ENCODE results near the gene SRSF3. TPM values are rescaled to one million over a fixed set of nuclear protein-coding genes. Genes with fewer than 3 reads are reported as not detected.

The SRSF3 gene
- total RNA-seq, 1 experiment from 2014 or later: 682 TPM

DNA sequence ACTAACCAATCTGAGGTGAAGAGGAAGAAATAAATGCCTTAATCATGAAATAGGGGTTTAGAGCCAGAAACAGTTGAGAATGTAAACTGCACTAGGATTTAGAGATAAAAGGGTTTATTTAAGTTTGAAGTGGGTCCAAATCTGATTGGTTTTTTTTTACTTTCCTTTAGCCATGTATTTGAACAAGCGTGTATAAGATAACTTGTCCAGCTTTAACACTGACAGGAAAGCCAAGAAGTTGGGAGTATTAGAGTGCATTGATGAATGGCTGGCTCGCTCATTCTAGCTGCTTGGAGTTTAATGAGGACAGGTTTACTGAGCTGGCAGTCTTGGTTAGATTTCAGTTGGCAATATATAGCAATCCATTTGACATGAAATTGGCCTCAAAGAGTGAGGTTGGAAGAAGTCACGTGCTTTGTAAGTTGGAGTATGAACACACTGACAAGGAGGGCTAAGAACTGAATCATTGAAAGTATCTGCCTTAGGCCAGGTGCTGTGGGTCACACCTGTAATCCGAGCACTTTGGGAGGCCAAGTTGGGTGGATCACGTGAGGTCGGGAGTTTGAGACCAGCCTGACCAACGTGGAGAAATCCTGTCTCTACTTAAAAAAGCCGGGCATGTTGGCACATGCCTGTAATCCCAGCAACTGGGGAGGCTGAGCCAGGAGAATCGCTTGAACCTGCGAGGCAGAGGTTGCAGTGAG, 13.7 kb downstream of the SRSF3 start:
- no peaks in the 10 kb centered on the region for H3K9me3 ChIP-seq (ENCODE audit: low read depth, low read length, poor library complexity, severe bottlenecking)
- H3K4me1 ChIP-seq (ENCODE audit: insufficient read depth, low read length, poor library complexity, severe bottlenecking): peaks cover 17% of the 10 kb centered on the region
- no peak overlapping the region for H3K4me3 ChIP-seq (ENCODE audit: low read depth, low read length, poor library complexity, severe bottlenecking)
- TF ChIP-seq EZH2 (IDR thresholded peaks at IDR 0.05; ENCODE audit: borderline replicate concordance, low read depth, low read length, poor library complexity, severe bottlenecking) (no peak), CTCF (conservative IDR thresholded peaks at IDR 0.05; ENCODE audit: low read depth, low read length) (no peak)
- H3K27ac ChIP-seq (ENCODE audit: low read depth, low read length, poor library complexity, severe bottlenecking): peak overlapping the region; percentile 11
- BruUV-seq (replicated peaks): no TSS peak
- no peaks in the 10 kb centered on the region for H3K27me3 ChIP-seq (replicated peaks; ENCODE audit: insufficient read depth, low read depth, low read length, poor library complexity)
- ChIA-PET CTCF (no interaction called here), POLR2A (ENCODE audit: low non-redundant PET) (interaction anchor here (0.5 to 0.7 kb wide), 2 partner anchors 186 to 480 kb away, joined by 3 to 4 read pairs; no protein-coding TSS in a partner anchor)
- intact Hi-C loops (cut with micrococcal nuclease; ENCODE audit: unreplicated experiment): no loop called here
- H3K36me3 ChIP-seq (ENCODE audit: insufficient read depth, low read length, poor library complexity, severe bottlenecking): peaks cover 78% of the 10 kb centered on the region
- no peak for DNase-seq (ENCODE audit: low spot score)

DNA sequence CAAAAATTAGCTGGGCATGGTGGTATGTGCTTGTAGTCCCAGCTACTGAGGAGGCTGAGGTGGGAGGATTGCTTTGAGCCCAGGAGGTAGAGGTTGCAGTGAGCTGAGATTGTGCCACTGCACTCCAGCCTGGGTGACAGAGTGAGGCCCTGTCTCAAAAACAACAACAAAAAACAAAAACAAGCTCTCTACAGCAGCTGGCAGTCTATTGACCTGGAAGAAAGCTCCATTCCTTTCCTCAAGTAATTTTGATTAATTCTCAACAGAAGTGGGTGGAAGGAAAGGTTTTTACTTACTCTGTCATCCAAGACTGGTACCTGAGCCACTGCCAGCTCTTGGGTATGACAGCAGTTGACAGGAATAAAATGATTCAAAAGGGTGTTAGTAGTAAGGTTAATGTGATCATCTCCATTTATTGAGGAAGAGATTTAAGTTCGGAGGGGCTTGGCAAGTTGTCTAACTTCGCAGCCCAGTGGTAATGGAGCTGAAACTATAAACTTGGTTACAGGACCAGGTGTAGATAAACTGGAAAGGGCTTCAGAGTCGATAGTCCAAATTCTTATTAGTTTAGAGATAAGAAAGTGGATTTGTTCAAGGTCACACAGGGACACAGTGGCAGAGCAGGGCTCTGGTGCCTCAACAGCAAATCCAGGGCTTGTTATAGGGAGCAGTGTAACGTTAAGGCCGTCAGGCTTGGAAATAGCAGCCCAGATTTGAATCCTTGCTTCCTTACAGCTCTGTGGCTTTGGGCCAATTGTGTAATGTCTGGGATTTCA, 14.8 kb downstream of the SRSF3 start:
- peak overlapping the region; percentile 1 for H3K27ac ChIP-seq (ENCODE audit: low read depth, low read length, poor library complexity, severe bottlenecking)
- no peaks in the 10 kb centered on the region for H3K27me3 ChIP-seq (replicated peaks; ENCODE audit: insufficient read depth, low read depth, low read length, poor library complexity)
- CTCF ChIA-PET: interaction anchor here (0.7 kb wide), 1 partner anchor 174 kb away, joined by 9 read pairs; no protein-coding TSS in a partner anchor
- peaks cover 12% of the 10 kb centered on the region for H3K4me1 ChIP-seq (ENCODE audit: insufficient read depth, low read length, poor library complexity, severe bottlenecking)
- peaks cover 66% of the 10 kb centered on the region for H3K36me3 ChIP-seq (ENCODE audit: insufficient read depth, low read length, poor library complexity, severe bottlenecking)
- DNase-seq (ENCODE audit: low spot score): no peak
- intact Hi-C loops (cut with micrococcal nuclease; ENCODE audit: unreplicated experiment): no loop called here
- no peaks in the 10 kb centered on the region for H3K9me3 ChIP-seq (ENCODE audit: low read depth, low read length, poor library complexity, severe bottlenecking)
- BruUV-seq (replicated peaks): no TSS peak
- TF ChIP-seq CTCF (conservative IDR thresholded peaks at IDR 0.05; ENCODE audit: low read depth, low read length) (no peak), EZH2 (IDR thresholded peaks at IDR 0.05; ENCODE audit: borderline replicate concordance, low read depth, low read length, poor library complexity, severe bottlenecking) (no peak)
- POLR2A ChIA-PET (ENCODE audit: low non-redundant PET): interaction anchor here (0.9 kb wide), 1 partner anchor 10 kb away, joined by 6 read pairs; no protein-coding TSS in a partner anchor
- no peak overlapping the region for H3K4me3 ChIP-seq (ENCODE audit: low read depth, low read length, poor library complexity, severe bottlenecking)

DNA sequence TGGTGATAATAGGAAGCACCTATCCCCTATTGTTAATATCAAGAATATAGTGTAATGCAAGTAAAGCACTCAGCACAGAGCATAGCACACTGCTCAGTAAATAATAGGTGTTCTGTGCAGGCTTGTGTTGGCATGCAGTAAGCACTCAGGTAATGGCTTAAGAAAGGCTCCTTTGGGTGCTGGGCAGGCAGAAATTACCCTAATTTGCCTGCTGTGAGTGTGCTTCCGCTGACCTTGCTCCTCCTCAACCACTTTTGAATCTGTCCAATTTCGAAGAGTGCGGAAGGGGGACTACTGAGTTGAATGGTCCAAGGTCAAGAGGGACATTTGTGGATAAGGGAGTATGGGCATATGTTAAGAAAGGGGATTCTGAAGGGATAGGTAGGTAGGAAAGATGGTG, 15.4 kb downstream of the SRSF3 start:
- Histone ChIP-seq H3K36me3 (ENCODE audit: insufficient read depth, low read length, poor library complexity, severe bottlenecking) (peaks cover 60% of the 10 kb centered on the region), H3K4me3 (ENCODE audit: low read depth, low read length, poor library complexity, severe bottlenecking) (no peak overlapping the region), H3K27ac (ENCODE audit: low read depth, low read length, poor library complexity, severe bottlenecking) (no peak overlapping the region), H3K4me1 (ENCODE audit: insufficient read depth, low read length, poor library complexity, severe bottlenecking) (peaks cover 12% of the 10 kb centered on the region), H3K9me3 (ENCODE audit: low read depth, low read length, poor library complexity, severe bottlenecking) (no peaks in the 10 kb centered on the region), H3K27me3 (replicated peaks; ENCODE audit: insufficient read depth, low read depth, low read length, poor library complexity) (no peaks in the 10 kb centered on the region)
- intact Hi-C loops (cut with micrococcal nuclease; ENCODE audit: unreplicated experiment): no loop called here
- ChIA-PET POLR2A (ENCODE audit: low non-redundant PET) (no interaction called here), CTCF (interaction anchor here (0.7 kb wide), 1 partner anchor 173 kb away, joined by 9 read pairs; no protein-coding TSS in a partner anchor)
- no peak for DNase-seq (ENCODE audit: low spot score)
- no peak for TF ChIP-seq EZH2 (IDR thresholded peaks at IDR 0.05; ENCODE audit: borderline replicate concordance, low read depth, low read length, poor library complexity, severe bottlenecking)
- TF ChIP-seq CTCF (conservative IDR thresholded peaks at IDR 0.05; ENCODE audit: low read depth, low read length): no peak
- no TSS peak for BruUV-seq (replicated peaks)
